ENCODE results near the gene NDUFA3.

NDUFA3 gene

DNA sequence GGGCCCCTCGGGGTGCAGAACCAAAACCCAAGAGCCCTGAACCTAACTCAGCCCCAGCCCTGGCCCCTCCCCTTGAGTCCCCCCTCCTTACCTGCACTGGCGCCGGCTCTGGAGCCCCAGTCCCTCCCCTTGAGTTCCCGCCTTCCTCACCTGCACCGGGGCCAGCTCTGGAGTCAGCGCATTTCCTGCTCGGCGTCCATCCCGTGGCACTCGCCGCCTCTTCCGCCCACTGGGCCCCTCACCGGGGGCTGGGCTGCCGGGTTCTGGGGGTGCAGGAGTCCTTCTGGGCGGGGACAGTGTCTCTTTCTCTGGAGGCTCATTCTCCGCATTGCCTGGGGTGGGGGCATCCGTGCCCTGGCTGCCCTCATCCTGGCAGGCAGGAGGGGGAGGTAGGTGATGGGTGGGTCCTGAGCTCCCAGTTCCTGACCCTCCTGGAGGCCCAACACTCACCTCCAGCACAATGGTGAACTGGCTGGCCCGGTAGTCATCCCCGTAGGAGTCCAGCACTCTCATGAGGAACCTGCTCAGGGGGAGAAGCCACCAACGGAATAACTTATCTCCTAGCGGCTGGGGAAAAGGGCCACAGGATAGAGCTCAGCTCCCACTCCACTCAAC is 5.3 kb downstream of the NDUFA3 start:
- no peak for DNase-seq (ENCODE audit: low read depth in 1 of 2, low spot score in 1 of 2)

DNA sequence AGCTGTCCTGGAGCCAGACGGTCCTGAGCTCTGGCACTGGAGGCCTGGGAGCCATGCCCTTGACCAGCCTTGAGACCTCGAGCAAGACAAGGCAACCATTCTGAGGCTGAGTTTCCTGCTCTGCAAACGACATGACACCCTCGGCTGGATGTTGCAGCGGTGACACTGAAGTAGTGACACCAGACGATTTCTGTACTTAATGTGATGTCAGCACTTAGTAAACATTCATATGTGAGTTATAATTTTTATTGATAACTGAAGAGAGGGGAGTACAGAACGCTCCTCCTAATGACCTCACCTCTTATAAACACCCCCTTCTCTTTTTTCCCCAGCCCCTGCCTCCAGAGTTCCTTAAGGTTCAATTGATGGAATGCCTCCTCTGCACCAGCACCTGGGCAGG is 5.8 kb downstream of the NDUFA3 start:
- DNase-seq (ENCODE audit: low read depth in 1 of 2, low spot score in 1 of 2), result no peak

DNA sequence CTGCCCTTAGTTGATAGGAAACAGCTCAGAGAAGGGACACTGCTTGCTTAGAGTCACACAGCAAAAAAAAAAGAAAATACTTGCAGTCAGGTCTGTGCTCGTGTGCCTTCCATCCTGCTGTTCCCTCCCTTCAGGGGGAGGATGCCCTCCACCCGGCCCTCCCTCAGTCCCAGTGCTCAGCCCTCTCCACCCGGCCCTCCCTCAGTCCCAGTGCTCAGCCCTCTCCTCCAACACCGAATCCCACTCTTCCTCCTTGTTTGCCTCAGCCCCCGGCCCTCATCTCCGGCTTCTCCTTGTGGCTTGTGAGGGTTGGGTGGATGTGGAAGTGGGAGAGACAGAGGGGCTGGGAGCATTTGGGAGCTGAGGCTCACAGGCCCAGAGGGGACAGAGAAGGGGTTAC is 7.0 kb downstream of the NDUFA3 start:
- no peak for DNase-seq (ENCODE audit: low read depth in 1 of 2, low spot score in 1 of 2)

DNA sequence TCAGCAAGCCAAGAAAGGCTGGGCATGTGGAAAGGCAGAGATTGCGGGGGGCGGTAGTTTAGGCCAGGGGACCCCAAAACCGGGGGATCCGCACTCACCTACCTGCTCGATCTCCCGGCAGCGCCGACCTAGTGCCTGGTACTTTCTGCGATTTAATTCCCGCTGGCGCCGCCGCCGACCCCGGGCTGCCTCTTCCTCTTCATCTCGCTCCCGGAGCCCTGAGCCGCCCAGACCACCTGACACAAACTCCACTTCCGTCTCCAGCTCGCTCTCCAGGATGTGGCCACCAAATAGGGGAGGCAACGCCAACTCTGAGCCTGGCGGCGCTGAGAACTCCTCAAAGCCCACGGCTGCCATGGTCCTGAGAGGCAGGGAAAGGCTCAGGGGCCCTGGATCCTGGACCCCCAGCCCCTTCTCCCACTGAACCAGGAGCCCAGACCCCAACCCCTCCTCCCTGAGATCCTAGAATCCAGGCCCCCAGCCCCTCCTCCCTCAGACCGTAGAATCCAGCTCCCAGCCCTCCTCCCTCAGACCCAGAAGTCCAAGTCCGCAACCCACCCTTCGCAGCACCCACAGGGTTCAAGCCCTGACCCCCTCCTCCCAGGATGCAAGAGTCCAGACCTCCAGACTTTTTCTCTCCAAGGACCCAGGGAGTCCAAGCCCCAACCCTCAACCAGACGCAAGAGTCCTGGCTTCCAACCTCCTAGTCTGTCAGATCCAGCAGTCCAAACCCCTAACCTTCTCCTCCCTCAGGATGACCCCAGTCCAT is 11.9 kb downstream of the NDUFA3 start:
- no peak for DNase-seq (ENCODE audit: low read depth in 1 of 2, low spot score in 1 of 2)

DNA sequence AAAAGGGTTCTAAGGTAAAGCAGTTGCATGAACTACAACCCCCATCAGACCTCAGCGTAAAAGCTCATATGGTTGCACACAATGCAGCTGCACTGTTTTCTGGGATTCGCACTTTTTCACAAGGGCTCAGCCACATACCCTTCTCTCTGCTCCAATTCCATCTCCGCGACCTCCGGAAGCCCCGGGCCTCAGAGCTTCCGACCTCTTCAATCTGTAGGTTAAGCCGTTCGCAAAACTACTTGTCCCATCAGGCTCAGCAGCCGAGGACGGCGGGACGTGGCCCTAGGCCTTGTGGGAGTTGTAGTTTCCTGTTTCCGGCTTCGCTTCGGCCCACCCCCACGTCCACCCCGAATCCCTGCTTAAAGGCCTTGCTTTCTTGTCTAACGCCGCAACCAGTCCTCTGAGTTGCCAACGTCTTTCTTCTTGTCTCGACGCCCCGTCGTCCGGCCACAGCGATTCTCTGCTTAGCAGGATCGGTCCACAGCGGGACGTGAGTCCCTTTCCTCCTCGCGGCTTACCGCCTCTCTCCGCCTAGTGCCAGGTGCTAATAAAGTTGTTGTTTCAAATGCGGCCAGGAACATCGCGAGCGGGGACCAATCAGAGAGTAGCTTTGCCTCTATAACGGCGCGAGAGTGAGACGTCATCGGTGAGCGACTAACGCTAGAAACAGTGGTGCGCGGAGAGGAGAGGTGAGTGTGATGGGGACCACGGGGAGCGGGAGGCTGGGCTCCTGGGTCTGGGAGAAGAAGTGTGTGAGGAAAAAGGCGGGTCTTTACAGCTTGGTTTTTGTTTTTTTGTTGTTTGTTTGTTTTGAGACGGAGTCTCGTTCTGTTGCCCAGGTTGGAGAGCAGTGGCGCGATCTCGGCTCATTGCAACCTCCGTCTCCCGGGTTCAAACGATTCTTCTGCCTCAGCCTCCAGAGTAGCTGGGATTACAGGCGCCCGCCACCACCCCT is 12.7 kb downstream of the NDUFA3 start, which contains the start of the genes PRPF31 and TFPT:
Gene PRPF31, plus strand, starts transcription at position 646 of the 955 bp plus-strand sequence. CDS start 2,525 bp downstream, outside the sequence.
Gene TFPT, minus strand, starts transcription at position 549 of the 955 bp plus-strand sequence. Its CDS starts 388 bp downstream, at position 161.
- peak; percentile 84 to 86 for DNase-seq (ENCODE audit: low read depth in 1 of 2, low spot score in 1 of 2)

DNA sequence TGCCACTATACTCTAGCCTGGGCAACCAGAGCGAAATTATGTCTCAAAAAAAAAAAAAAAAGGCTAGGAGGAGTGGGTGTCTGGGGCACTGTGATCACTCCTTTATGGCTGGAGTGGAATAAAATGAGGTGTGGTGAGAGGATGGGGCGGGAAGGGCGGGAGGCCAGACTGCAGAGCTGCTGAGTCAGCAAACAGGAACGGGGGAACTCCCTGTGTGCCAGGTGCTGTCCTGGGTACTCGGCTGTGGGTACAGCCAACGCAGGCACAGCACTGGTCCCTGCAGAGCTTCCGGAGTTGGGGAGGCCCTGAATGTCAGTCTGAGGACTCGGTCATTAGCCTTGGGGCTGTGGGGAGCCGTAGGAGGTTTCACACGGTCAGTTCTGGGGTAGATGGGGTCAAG is 18.6 kb downstream of the NDUFA3 start:
- DNase-seq (ENCODE audit: low read depth in 1 of 2, low spot score in 1 of 2), result no peak

DNA sequence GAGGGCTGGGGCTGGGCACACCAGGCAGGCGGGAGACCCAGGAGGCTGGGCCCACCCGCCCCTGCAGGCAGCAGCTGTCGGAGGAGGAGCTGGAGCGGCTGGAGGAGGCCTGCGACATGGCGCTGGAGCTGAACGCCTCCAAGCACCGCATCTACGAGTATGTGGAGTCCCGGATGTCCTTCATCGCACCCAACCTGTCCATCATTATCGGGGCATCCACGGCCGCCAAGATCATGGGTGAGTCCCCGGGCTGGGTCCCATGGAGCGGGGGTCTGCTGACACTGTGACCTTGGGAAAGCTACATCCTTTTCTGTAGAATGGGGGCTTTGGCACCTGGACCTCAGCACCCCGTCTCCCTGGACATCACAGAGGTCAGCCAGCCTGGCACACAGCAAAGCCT is 21.0 kb downstream of the NDUFA3 start:
- no peak for DNase-seq (ENCODE audit: low read depth in 1 of 2, low spot score in 1 of 2)

DNA sequence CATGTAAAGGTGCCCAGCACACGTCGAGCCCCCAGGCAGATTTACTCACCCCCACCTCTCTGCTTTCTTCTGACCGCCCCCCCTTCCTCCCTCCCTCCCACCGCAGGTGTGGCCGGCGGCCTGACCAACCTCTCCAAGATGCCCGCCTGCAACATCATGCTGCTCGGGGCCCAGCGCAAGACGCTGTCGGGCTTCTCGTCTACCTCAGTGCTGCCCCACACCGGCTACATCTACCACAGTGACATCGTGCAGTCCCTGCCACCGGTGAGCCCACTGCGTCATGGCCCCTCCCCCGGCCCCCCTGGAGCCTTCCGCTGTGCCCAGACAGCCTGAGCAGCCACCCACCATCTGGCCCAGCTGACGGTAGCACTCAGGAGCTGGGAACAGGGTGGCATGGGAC is 21.7 kb downstream of the NDUFA3 start:
- DNase-seq (ENCODE audit: low read depth in 1 of 2, low spot score in 1 of 2), result no peak

DNA sequence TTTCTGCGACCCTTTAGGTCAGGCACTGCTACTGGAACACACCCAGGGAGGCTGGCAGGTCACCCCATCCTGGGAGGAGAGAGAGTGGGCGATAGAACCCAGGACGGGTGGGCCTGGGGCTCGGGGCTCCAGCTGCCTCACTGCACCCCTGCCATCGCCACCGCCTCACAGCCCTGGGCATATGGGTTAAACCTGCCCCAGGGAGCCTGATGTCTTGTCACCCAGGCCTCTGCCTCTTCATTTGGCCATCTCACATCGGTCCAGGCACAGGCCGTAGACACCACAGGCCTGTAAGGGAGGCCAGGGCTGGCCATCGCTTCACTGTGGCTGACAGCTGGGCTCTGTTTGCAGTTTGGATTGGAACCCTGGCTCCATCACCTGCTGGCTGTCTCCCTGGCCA is 23.1 kb downstream of the NDUFA3 start:
- no peak for DNase-seq (ENCODE audit: low read depth in 1 of 2, low spot score in 1 of 2)

DNA sequence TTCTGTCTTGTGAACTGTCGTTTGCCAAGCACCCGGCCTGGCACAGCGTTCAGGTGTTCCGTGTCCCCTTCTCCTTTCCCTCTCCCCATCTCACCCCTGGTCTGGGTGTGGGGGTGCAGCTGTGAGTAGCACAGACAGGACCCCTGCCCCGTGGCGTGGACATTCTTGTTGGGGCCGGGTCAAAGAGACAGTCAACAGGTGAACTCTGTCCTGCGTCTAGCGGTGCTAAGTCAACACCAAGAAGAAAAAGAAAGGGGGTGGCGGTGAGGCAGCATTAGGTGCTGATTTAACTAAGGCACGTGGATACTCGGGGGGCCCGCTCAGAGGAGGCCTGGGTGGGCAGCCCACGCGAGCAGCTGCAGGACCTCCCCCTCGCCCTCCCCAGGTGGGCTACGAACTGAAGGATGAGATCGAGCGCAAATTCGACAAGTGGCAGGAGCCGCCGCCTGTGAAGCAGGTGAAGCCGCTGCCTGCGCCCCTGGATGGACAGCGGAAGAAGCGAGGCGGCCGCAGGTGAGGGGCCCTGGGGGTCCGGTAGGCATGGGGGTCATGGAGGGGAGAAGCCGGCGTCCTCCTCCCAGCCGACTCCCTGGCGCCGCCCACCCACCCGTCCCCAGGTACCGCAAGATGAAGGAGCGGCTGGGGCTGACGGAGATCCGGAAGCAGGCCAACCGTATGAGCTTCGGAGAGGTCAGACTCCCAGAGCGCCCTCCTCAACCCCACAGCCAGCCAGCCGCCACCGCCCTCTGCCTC is 25.2 kb downstream of the NDUFA3 start:
- no peak for DNase-seq (ENCODE audit: low read depth in 1 of 2, low spot score in 1 of 2)

DNA sequence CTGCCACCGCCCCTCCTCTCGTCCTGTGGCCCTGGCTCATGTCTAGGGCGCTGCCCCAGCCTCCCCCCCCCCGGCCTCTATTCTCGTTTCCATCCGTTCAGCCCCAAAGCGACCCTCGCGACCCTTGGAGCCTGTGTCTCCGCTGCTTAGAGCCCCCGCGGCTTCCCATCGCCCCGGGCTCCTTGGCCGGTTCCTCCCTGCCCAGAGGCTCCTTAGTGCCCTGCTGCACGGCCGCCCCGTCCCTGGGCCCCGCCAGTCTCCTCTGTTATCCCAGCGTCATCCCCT is 25.7 kb downstream of the NDUFA3 start:
- no peak for DNase-seq (ENCODE audit: low read depth in 1 of 2, low spot score in 1 of 2)

DNA sequence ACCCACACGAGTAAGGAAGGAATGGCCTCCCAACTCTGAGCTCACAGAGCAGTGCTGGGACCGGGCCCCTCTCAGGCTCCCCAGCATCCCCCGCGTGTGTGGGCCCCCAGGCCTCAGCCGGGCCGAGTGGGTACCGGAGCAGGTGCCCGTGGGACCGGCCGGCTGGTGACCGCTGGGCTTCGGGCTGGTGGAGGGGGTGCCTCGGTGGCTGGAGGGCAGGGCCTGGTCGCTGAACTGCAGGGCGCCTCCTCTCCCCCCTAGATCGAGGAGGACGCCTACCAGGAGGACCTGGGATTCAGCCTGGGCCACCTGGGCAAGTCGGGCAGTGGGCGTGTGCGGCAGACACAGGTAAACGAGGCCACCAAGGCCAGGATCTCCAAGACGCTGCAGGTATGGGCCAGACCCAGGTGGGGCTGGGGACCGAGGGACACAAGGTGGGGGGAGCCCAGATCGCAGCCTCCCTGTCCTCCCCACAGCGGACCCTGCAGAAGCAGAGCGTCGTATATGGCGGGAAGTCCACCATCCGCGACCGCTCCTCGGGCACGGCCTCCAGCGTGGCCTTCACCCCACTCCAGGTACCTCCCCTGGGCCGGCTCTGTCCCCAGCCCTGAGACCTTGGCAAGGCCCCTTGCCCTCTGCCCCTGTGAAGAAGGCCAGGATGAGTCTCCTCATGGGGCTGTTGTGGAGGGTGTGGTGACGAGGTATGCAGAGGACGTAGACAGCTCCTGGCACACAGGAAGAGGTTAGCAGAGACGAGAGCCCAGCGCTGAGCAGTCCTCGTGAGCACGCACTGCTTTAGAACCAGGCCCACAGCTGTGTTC is 26.4 kb downstream of the NDUFA3 start:
- DNase-seq (ENCODE audit: low read depth in 1 of 2, low spot score in 1 of 2), result no peak

DNA sequence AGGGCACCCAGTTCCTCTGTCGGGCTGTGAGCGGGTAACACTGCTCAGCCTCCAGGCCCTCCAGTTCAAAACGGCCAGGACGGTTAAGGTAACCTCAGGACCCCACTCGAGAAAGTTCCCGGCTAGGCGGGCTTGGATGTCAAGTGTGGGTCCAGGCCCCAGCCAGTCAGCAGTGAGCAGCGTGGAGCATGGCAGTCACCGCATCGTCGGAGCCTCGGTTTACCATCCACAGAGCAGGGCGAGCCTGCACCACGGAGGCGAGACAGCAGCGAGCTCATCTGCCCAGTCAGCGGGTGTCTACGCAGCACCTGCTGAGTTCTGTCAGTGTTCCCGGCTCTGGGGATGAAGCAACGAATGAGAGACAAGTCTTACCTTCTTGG is 27.0 kb downstream of the NDUFA3 start:
- DNase-seq (ENCODE audit: low read depth in 1 of 2, low spot score in 1 of 2), result no peak

DNA sequence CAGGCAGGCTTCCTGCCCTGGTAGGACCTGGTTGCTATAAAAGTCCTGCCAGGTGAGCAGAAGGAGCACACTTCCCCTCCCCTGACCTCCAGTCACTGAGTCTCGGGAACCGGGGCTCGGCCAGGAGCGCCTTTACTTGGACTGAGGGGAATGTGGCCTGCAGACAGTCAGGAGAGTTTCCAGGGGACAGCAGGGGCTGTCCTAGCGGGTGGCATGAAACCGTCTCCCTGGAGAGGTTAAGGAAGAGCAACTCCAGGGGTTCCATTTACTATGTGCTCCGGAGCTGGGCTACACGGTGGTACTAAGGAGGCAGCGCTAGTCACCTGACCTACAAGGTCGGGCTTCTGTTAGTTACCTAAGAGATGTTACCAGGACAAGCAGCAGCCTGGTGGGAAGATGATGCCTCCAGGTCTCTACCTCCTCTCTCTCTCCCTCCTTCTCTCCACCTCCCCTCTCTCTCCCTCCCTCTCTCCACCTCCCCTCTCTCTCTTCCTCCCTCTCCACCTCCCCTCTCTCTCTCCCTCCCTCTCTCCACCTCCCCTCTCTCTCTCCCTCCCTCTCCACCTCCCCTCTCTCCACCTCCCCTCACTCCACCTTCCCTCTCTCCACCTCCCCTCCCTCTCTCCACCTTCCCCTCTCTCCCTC is 30.8 kb downstream of the NDUFA3 start:
- DNase-seq (ENCODE audit: low read depth in 1 of 2, low spot score in 1 of 2), result no peak

DNA sequence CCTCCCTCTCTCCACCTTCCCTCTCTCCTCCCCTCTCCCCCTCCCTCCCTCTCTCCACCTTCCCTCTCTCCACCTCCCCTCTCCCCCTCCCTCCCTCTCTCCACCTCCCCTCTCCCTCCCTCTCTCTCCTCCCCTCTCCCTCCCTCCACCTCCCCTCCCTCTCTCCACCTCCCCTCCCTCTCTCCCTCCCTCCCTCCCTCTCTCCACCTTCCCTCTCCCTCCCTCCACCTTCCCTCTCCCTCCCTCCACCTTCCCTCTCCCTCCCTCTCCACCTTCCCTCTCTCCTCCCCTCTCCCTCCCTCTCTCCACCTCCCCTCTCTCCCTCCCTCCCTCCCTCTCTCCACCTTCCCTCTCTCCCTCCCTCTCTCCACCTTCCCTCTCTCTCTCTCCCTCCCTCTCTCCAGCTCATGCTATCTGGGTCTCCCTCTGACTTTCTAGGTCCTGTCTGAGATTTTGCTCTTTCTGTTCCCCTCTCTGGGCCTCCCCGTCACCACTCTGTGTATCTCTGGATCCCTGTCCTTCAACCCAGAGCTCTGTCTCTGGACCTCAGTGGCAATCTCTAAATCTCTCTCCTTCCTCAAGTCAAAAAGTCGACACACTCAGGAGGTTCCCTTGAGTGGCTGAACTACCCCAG is 31.4 kb downstream of the NDUFA3 start:
- no peak for DNase-seq (ENCODE audit: low read depth in 1 of 2, low spot score in 1 of 2)

DNA sequence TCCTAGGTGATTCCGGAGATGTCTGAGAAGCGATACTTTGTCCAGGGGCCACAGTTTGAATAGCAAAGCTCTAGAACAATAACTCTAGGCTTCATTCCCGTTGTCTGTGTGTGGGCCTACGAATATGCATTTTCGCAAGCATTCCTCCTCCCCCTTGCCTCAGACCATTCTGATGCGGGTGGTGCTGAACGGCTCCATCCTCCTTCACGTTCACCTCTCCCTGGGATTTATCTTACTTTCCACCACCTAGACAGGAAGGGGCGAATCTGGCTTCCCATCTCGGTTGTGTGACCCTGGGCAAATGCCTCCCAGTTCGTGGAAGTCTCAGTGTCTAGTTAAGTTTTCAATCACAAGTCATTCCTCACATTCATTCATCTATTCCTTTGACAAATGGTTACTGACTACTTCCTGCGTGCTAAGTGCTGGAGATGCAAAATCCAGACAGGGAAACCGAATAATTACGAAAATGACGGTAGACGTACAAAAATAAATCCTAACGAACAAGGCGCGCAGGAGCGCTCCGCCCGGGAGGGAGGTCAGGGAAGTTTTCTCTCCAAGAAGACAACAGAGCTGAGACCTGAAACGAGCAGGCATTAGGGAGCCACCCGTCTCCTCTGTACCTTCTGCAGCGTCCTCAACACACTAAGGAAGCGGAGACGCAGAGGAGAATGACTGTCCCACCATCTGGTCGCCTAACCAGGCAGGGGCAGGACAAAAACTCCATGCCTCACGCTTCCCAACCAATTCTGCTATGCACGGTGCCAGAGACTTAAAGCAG is 33.6 kb downstream of the NDUFA3 start:
- DNase-seq (ENCODE audit: low read depth in 1 of 2, low spot score in 1 of 2), result no peak

DNA sequence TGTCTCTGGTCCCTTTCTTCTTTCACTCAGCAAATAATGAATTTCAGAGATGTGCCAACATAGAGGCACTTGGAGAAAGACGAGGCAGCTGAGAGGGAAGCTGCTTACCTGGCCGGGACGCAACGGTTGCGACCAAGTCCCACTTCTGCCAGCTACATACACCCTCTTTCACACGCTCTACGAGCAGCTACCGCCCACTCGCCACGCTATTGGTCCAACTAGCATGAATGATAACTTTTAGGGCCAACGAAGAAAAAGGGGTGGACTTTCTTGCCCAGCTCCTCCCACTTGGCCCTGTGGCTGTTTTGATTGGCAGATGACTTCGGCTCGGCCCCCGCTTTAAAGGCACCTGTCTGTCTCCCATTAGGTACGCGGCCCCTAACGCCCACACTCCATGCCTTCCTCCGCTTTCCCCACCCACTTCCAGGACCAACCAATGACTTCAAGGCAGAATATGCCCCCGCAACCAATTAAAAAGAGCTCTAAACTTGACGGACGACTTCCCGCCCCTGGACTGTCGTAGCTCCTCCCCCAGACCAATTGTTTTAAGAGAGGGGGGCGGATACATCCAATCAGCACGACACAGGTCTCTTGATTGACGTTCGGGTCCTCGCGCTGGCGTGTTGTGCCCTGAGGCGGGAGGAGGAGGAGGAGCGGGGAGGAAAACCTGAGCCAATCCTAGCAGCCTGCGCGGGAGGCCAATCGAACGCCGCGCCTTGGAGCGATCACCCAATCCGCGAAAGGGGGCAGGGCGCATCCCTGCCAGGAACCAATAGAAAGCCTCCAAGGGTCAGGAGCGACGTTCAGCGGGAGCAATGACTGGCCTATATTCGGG is 34.4 kb downstream of the NDUFA3 start:
- DNase-seq (ENCODE audit: low read depth in 1 of 2, low spot score in 1 of 2), result peak; percentile 95 to 99
